Neural cell (in vitro differentiated cells): Measurements from ENCODE around the gene TECPR1. TPM values are rescaled to one million over a fixed set of nuclear protein-coding genes. Genes with fewer than 3 reads are reported as not detected.

ENCODE experiments used
- H2AFZ ChIP-seq: fragments of 200-600, 300-800 bp; sonication (generic), shearing (Covaris generic); 2 replicates; pipeline ENCODE4 v1.6.0; 2014; ENCODE audit warnings: low read depth, mild to moderate bottlenecking, antibody characterized with exemption, low read length, moderate library complexity
- H3F3A ChIP-seq: fragments of 200-600 bp; shearing (Covaris generic); 2 replicates; pipeline ENCODE4 v1.6.1; 2016; ENCODE audit warnings: mild to moderate bottlenecking, moderate library complexity, mixed read lengths, antibody characterized with exemption, low read length; ENCODE audit not compliant: insufficient read depth, poor library complexity, severe bottlenecking
- H3K27ac ChIP-seq: fragments of 200-600, 300-800 bp; sonication (generic), shearing (Covaris generic); 2 replicates; pipeline ENCODE4 v1.5.1; 2014; ENCODE audit warnings: mild to moderate bottlenecking, low read length, moderate library complexity
- H3K27me3 ChIP-seq: fragments of 300-800, 200-600 bp; sonication (generic), shearing (Covaris generic); 2 replicates; pipeline ENCODE4 v1.6.0; 2014; ENCODE audit warnings: mild to moderate bottlenecking, low read depth, low read length, moderate library complexity; ENCODE audit not compliant: insufficient read depth
- H3K36me3 ChIP-seq: fragments of 300-800, 200-600 bp; sonication (generic), shearing (Covaris generic); 2 replicates; pipeline ENCODE4 v1.5.1; 2014; ENCODE audit warnings: mild to moderate bottlenecking, antibody characterized with exemption, low read length, moderate library complexity; ENCODE audit not compliant: insufficient read depth
- H3K4me2 ChIP-seq: fragments of 300-800, 200-600 bp; sonication (generic), shearing (Covaris generic); 2 replicates; pipeline ENCODE4 v1.6.0; 2014; ENCODE audit warnings: mild to moderate bottlenecking, low read length
- H3K4me3 ChIP-seq: fragments of 300-800, 200-600 bp; sonication (generic), shearing (Covaris generic); 2 replicates; pipeline ENCODE4 v1.5.1; 2014; ENCODE audit warnings: mild to moderate bottlenecking, low read length, moderate library complexity
- H3K79me2 ChIP-seq: fragments of 200-600 bp; shearing (Covaris generic); replicated peaks from 2 replicates; pipeline ENCODE4 v1.6.0; 2014; ENCODE audit warnings: mild to moderate bottlenecking, low read length, moderate library complexity; ENCODE audit not compliant: insufficient read depth
- H3K9ac ChIP-seq: fragments of 300-800, 200-600 bp; sonication (generic), shearing (Covaris generic); 2 replicates; pipeline ENCODE4 v1.6.1; 2016; ENCODE audit warnings: mild to moderate bottlenecking, low read length, mixed read lengths
- H3K9me2 ChIP-seq: fragments of 200-600 bp; shearing (Covaris generic); 2 replicates; pipeline ENCODE4 v1.6.1; 2016; ENCODE audit warnings: mild to moderate bottlenecking, low read length, mixed read lengths; ENCODE audit not compliant: insufficient read depth
- H3K9me3 ChIP-seq: fragments of 200-600, 300-800 bp; sonication (generic), shearing (Covaris generic); 2 replicates; pipeline ENCODE4 v1.6.1; 2016; ENCODE audit warnings: mild to moderate bottlenecking, mixed run types, low read length, moderate library complexity, mixed read lengths
- H4K20me1 ChIP-seq: fragments of 200-600 bp; shearing (Covaris generic); 2 replicates; pipeline ENCODE4 v1.6.1; 2016; ENCODE audit warnings: mild to moderate bottlenecking, mixed run types; ENCODE audit not compliant: insufficient read depth
- EP300 ChIP-seq: fragments of 450-650 bp; conservative IDR thresholded peaks from 2 replicates; pipeline ENCODE4 v1.6.1; 2014; ENCODE audit warnings: antibody characterized with exemption, mild to moderate bottlenecking, moderate library complexity; ENCODE audit not compliant: poor library complexity, severe bottlenecking
- EZH2 ChIP-seq: fragments of 200-600, 300-800 bp; shearing (Covaris generic), sonication (generic); IDR thresholded peaks from 2 replicates; pipeline ENCODE4 v1.6.1; 2014; ENCODE audit warnings: antibody characterized with exemption, low read length, borderline replicate concordance, mild to moderate bottlenecking; ENCODE audit not compliant: insufficient read depth, poor library complexity, severe bottlenecking
- MXI1 ChIP-seq: fragments of 450-650 bp; conservative IDR thresholded peaks from 2 replicates; pipeline ENCODE4 v1.6.1; 2014; ENCODE audit warnings: antibody characterized with exemption, mild to moderate bottlenecking; ENCODE audit not compliant: poor library complexity, severe bottlenecking
- POLR2AphosphoS5 ChIP-seq: IDR thresholded peaks from 2 replicates; pipeline ENCODE4 v1.6.1; 2012
- RAD21 ChIP-seq: fragments of 450-650 bp; conservative IDR thresholded peaks from 2 replicates; pipeline ENCODE4 v1.6.1; 2014; ENCODE audit warnings: antibody characterized with exemption, mild to moderate bottlenecking, moderate library complexity
- REST ChIP-seq: IDR thresholded peaks from 2 replicates; pipeline ENCODE4 v1.6.1; 2012; ENCODE audit warnings: borderline replicate concordance
- SMC3 ChIP-seq: fragments of 450-650 bp; conservative IDR thresholded peaks from 2 replicates; pipeline ENCODE4 v1.6.1; 2014; ENCODE audit warnings: antibody characterized with exemption, mild to moderate bottlenecking, moderate library complexity; ENCODE audit not compliant: poor library complexity
- TAF1 ChIP-seq: IDR thresholded peaks from 2 replicates; pipeline ENCODE4 v1.6.1; 2012; ENCODE audit warnings: low read depth
- polyA plus RNA-seq: library from polyadenylated mRNA; depleted of rRNA; stranded (reverse); fragments of >200 nt; gene quantifications from 2 replicates; pipeline ENCODE4 v1.2.3, GENCODE V29; 2014
- TF ChIP-seq, protein P1 (sequence below): fragments of 450-650 bp; IDR thresholded peaks from 2 replicates; pipeline ENCODE4 v1.5.1; 2014; ENCODE audit warnings: antibody characterized with exemption, mild to moderate bottlenecking, moderate library complexity; ENCODE audit not compliant: poor library complexity, severe bottlenecking

Gene TECPR1
- polyA plus RNA-seq, 1 donor from 2014 or later = 46.6 TPM

DNA sequence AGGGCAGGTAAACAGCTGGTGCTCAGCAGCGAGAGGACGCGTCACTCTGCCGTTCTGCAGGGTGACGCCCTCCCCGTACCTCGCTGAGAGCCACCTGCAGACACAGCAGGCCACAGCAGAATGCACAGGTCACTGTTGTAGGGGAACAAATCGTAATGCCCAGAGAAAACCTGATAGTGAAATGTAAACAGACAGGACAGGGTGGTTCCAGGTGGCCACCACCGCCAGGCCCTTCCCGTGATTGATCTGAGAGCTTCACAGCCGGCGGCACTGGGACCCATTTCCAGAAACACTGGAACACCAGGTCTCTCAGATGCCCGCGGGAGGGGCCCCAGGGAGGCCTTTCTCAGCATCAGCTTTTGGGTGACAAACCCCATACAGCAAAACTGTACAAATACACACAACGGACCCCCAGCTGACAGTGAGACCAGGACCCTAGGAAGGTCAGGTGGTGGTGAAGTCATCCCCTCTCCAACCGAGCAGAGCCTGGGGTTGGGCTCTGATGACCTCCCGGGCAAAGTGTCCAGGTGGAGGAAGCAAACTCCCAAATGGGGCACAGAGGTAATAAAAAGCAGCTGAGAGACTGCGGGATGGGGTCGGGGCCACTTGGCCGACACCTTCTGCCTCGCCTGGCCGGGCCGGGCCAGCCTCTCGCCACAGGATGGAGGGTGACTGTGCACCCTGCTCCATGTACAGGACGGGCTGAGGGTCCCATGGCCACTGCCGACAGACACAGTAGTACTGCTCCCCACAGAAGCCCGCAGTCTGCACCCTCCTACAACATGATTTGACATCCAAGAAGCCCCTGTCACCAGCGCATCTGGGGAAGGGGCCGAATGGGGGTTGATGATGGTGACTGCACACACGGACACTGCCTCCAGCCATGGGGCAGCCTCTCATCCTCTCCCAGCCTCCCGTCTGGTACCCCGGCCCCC lies 36.2 kb downstream of the TECPR1 start:
- no peak overlapping the region for H3K27ac ChIP-seq

DNA sequence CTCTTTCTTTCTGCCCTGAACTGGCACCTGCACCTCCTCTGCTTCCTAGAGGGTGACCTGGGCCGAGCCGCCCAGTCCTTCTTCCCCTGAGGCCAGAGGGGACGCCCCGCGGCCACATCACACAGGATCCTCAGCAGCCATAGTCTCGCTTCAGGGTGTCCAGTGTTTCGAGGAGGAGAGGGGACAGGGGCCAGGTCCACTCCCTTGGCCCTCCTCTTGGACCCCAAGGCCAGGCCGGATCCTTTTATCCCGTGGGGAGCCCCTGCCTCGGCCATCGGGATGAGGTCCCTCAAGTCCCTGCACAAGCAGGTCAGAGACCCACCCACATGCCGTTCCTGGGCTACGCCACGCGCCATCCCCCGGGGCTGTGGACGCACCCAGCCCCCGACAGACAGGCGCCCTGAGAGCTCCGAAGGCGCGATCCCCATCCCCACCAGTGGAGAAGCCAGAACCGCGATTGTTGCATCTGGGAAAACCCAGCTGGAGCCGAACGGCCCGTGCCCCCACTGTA lies 37.2 kb downstream of the TECPR1 start:
- Histone ChIP-seq H3K4me3 (no peak overlapping the region), H2AFZ (no peak overlapping the region), H3K27ac (no peak overlapping the region), H3F3A (no peaks in the 10 kb centered on the region), H4K20me1 (no peaks in the 10 kb centered on the region), H3K9me3 (no peaks in the 10 kb centered on the region), H3K36me3 (no peaks in the 10 kb centered on the region), H3K9ac (no peak overlapping the region), H3K27me3 (peaks cover 3% of the 10 kb centered on the region), H3K4me2 (no peak overlapping the region), H3K9me2 (no peaks in the 10 kb centered on the region), H3K79me2 (no peaks in the 10 kb centered on the region)
- TF ChIP-seq EP300 (no peak), MXI1 (no peak), RAD21 (no peak), SMC3 (no peak), POLR2AphosphoS5 (no peak), TAF1 (no peak)
- TF ChIP-seq, protein P1, sequence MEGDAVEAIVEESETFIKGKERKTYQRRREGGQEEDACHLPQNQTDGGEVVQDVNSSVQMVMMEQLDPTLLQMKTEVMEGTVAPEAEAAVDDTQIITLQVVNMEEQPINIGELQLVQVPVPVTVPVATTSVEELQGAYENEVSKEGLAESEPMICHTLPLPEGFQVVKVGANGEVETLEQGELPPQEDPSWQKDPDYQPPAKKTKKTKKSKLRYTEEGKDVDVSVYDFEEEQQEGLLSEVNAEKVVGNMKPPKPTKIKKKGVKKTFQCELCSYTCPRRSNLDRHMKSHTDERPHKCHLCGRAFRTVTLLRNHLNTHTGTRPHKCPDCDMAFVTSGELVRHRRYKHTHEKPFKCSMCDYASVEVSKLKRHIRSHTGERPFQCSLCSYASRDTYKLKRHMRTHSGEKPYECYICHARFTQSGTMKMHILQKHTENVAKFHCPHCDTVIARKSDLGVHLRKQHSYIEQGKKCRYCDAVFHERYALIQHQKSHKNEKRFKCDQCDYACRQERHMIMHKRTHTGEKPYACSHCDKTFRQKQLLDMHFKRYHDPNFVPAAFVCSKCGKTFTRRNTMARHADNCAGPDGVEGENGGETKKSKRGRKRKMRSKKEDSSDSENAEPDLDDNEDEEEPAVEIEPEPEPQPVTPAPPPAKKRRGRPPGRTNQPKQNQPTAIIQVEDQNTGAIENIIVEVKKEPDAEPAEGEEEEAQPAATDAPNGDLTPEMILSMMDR = no peak

More for the DNA sequence above, 36.2 kb downstream of the TECPR1 start:
- Histone ChIP-seq H3K9me3 (no peaks in the 10 kb centered on the region), H3F3A (no peaks in the 10 kb centered on the region), H3K9ac (no peak overlapping the region), H3K27me3 (no peaks in the 10 kb centered on the region), H2AFZ (no peak overlapping the region), H4K20me1 (no peaks in the 10 kb centered on the region), H3K79me2 (no peaks in the 10 kb centered on the region), H3K4me2 (no peak overlapping the region), H3K4me3 (no peak overlapping the region), H3K9me2 (no peaks in the 10 kb centered on the region), H3K36me3 (no peaks in the 10 kb centered on the region)
- no peak for TF ChIP-seq REST
- no peak for TF ChIP-seq EP300
- TF ChIP-seq EZH2 = no peak
- TF ChIP-seq MXI1 = no peak
- no peak for TF ChIP-seq TAF1
- no peak for TF ChIP-seq POLR2AphosphoS5
- TF ChIP-seq, protein P1 = no peak
- TF ChIP-seq RAD21 = no peak
- no peak for TF ChIP-seq SMC3
